HG03045 (cell line): ENCODE results near the gene LRBA.
"Not testable (repeated sequence)": the region's sequence is repeated elsewhere in the genome, so short reads cannot be mapped to it uniquely, and the experiment has no call there.

Source experiments
- ATAC-seq: cut with Tn5 transposase; IDR thresholded peaks from one replicate; pipeline ENCODE4 v1.9.1; 2021; ENCODE audit warnings: mild to moderate bottlenecking, moderate library complexity; ENCODE audit not compliant: unreplicated experiment

The LRBA gene

DNA sequence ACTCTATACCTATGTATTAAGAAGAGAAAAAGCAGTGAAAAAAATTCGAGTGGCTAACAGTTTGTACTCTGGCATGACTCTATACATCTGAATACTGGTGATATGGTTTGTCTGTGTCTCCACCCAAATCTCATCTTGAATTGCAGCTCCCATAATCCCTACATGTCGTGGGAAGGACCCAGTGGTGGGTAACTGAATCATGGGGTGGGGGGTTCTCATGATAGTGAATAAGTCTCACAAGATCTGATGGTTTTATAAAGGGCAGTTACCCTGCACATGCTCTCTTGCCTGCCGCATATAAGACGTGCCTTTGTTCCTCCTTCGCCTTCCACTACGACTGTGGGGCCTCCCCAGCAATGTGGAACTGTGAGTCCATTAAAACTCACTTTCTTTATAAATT lies 70.4 kb downstream of the LRBA start:
- no peak for ATAC-seq

DNA sequence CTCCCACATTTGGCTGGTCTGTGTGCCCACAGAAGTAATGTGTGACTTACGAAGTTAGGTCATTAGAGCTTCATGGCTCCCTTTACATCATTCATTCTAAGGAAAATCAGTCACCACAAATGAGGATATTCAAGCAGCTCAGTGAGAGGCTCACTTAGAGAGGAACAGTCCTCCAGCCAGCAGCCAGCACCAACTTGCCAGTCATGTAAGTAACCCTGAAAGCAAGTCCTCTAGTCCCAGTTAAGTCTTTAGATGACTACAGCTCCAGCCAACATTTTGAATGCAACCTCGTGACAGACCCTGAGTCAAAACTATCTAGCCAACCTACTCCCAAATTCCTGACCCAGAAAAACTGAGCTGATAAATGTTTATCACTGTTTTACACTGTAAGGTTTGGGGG lies 71.3 kb downstream of the LRBA start:
- ATAC-seq = no peak

DNA sequence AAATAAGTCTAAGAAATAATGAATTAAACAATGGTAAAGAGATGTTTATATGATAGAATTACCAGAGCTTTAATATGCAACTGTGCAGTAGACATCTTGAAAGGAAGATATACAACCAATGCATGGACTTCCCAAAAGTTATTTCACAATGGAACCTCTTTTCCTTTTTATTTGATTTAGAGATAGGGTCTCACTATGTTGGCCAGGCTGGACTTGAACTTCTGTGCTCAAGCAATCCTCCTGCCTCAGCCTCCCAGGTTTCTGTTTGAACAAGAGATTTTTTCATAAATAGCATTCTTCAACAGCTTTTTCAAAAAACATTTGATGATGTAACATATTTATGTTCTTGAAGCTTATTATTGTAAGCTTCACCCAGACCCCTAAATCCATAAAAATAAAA lies 72.0 kb downstream of the LRBA start:
- ATAC-seq = no peak

DNA sequence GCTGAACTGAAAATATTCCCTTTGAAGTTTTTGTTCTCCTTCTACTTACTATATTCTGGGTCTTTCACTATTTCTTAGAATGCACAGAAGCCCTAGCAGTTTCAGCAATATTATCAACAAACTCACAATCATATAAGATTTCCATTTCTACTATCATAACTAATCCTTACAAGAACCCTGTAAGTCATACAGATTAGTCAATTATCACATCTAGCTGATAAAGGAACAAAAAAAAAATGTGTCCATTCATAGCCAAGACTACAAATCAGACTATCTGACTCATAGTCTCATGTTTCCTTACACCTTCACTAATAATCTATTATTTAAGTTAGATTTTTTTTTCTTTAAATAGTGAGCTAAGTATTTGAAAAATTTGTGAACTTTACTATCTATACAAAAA lies 72.5 kb downstream of the LRBA start:
- no peak for ATAC-seq

DNA sequence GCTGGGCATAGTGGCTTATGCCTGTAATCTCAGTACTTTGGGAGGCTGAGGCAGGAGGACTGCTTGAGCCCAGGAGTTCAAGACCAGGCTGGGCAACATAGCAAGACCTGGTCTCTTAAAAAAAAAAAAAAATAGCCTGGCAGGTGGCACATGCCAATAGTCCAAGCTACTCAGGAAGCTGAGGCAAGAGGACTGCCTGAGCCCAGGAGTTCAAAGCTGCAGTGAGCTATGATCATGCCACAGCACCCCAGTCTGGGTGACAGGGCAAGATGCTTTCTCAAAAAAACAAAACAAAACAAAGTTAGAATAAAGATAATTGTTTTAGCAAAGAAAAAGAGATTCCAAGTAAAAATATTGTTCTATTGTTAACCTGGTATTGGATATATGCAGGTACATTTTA lies 75.0 kb downstream of the LRBA start:
- ATAC-seq = no peak

DNA sequence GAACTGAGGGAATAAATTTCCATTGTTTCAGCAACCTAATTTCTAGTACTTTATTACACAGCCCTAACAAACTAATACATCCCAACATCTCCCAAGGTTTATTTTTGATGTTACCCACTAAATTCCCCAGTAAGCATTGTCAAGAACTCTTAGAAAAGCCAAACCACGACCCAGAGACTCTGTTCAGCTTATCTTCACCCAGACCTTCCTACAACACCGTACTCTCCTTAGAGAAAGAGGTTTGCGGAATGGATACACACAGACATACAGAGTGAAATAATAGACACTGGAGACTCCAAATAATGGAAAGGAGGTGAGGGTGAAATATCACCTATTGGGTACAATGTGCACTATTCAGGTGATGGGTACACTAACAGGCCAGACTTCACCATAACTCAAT lies 75.6 kb downstream of the LRBA start:
- no peak for ATAC-seq

DNA sequence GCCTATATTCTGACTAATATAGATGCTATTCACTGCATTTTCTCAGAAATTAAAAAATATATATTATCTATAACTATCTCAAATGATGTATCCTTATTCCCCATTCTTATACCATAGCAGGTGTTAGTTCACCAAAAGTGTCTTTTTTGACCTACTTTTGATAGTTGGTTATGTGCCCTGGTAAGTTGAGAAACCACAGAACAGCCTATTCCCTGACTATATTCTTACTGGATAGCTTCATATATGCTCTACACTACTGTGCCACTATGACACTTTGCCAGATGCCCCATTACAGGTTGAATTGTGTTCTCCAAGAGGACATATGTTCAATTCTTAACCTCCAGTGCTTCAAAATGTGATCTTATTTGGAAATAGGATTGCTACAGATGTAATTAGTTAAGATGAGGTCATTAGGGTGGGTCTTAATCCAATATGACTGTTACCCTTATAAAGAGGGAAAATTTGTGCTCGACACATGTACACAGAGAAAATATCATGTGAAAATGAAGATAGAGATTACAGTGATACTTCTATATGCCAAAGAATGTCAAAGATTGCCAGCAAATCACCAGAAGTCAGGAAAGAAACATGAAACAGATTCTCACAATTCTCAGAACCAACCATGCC lies 76.1 kb downstream of the LRBA start:
- no peak for ATAC-seq

DNA sequence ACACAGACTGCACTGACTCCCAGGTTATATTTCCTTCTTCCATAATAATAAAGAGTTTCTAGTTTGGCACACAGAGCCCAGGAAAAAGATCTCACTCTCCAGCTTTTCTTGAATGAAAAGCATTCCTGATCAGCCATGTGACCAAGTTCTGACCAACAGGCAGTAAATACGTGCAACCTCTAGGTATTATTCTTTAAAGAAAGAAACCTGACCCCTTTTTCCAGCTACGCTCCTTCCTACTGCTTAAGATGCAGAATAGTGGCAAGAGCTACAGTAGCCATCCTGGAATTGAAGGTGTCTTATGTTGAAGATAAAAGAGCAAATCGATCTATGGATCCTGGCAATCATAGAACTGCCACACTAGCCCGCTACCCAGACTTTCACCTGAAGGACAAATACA lies 76.7 kb downstream of the LRBA start:
- no peak for ATAC-seq

DNA sequence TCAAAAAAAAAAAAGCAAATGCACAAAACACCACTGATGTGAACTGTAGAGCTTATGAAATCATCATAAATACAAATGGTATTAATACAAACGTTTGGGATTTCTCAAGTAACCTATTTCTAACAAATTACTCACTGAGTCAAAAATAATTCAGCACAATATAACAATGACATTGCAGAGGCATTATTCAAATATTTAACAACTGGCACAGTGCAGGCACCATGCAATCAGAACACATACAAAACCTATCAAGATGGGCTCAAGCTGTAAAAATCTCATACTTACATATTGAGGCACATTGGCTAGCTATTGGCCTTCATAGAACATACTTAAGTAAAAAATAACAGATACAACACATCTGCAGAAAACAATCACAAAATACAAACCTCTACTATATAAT lies 81.1 kb downstream of the LRBA start:
- ATAC-seq = no peak

DNA sequence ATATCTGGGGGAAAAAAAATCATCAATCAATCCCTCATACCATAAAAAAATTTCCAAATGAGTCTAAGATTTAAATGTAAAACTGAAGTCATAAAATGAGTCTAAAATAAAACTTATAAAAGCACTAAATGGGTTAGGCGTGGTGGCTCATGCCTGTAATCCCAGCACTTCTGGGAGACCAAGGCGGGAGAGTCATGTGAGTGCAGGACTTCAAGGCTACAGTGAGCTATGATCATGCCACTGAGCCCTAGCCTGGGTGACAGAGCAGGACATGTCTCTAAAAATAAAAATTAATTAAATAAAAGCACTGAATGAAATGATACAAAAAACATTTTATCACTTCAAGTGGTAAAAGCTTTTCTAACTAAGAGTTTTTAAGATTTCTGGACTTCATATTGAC lies 83.3 kb downstream of the LRBA start:
- no peak for ATAC-seq

DNA sequence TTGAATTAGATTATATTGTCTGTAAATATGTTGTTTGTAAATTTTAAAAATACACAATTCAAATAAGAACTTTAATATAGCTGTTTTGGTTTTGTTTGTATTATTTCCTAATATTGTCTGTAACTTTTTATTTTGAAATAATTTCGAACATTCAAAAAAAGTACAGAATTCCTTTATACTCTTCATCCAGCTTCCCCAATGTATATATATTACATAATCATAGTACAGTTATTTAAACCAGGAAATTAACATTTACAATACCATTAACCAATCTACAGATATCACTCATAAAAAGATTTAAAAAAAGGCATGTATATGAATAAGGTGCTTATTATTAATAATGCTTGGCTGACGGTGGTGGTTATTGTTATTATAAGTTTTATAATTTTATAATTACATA lies 84.1 kb downstream of the LRBA start:
- no peak for ATAC-seq

DNA sequence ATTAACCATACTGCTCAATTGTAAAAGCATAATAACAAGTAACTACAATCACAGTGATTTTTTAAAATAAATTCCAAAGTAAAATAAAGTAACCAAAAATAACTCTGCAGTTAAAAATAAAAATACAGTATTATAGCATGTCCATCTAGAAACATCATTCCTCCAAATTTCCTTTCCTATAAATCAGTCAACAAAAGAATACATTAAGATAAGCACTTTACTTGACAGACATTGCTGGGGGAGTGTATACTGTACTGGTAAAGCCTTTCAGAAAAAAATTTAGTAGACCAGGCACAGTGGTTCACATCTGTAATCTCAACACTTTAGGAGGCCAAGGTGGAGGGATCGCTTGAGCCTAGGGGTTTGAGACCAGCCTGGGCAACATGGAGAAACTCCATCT lies 91.1 kb downstream of the LRBA start:
- no peak for ATAC-seq

DNA sequence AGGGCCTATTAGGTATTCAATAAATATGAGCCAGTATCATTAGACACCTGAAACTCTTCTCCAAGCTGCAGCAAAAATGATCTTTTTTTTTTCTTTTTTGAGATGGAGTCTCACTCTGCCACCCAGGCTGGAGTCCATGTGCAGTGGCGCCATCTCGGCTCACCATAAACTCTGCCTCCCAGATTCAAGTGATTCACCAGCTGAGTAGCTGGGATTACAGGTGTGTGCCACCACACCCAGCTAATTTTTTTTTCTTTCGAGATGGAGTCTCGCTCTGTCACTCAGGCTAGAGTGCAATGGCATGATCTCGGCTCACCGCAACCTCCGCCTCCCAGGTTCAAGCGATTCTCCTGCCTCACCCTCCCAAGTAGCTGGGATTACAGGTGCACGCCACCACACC lies 93.6 kb downstream of the LRBA start:
- not testable (repeated sequence) for ATAC-seq

DNA sequence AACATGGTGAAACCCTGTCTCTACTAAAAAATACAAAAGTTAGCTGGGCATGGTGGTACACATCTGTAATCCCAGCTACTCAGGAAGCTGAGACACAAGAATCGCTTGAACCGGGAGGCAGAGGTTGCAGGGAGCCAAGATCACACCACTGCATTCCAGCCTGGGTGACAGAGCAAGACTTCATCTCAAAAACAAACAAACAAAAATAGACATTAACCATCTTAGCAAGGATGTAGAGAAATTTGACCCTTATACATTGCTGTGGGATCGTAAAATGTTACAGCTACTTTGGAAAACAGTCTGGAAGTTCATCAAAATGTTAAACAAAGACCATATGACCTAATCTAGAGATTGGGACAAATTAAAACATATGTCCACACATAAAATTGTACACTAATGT lies 96.5 kb downstream of the LRBA start:
- ATAC-seq = not testable (repeated sequence)

DNA sequence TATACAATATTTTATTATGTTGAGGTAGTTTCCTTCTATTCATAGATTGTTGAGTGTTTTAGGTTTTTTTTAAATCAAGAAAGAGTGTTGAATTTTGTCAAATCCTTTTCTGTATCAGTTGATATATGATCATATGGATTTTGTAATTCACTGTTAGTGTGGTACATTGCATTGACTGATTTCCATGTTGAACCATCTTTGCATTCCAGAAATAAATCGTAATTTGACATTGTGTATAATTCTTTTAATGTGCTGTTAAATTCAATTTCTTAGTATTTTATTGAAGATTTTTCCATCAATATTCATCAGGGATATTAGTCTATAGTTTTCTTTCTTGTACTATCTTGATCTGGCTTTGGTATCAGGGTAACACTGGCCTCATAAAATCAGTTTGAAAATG lies 103.8 kb downstream of the LRBA start:
- no peak for ATAC-seq

DNA sequence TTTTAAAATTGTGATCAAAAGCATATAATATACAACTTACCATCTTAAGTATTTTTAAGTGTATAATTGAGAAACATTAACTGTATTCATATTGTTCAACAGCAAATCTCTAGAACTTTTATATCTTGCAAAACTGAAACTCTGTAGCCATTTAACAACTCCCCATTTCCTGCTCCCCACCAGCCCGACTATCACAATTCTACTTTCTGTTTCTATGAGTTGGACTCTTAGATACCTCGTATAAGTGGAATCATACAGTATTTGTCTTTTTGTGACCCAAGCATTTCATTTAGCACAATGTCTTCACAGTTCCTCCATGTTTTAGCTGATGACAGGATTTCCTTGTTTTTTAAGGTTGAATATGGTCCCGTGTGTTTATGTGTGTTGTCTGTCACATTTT lies 106.0 kb downstream of the LRBA start:
- ATAC-seq = no peak

DNA sequence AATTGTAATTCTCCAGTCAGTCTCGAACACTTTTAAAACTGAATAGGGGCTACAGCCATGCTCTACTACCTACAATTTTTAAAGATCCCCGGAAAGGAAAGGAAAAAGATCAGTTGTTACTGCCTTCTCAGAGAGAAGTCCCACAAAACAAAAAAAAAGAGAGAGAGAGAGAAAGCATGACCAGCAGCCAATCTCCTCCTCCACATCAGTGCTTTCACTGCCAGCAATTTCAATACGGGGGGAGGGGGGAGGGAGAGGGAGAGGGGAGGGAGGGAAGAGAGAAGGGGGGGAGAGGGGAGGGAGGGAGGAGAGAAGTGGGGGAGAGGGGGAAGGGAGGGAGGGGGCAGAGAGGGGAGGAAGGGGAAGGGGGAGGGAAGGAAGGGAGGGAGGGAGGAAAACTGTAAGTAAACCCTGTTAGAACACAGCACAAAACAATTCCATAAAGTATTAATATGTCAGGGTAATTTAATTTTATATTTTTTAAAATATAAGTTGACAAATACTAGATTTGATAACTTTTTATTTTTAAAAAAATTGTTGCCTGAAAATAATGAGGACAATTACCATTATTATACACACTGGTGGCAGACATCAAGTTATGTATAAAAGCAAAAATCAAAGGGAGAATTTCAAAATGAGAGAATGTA lies 108.0 kb downstream of the LRBA start:
- ATAC-seq = no peak

DNA sequence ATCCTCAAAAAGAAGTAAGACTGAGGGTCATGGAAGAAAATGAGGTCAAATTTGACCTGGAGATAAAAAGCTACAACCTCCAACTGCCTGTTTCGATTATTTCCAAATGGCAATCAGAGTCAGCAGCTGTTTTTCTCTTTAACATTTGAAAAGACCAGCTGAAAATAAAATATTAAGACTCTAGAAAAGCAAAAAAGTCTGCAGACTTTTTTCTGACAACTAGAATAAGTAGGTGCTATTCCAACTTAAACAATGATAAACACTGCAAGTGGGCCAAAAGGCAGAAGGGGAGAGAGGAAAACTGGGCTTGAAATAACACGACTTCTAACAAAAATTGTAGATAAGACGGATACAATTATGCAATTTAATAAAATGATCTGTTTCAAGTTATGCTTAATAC lies 110.4 kb downstream of the LRBA start:
- no peak for ATAC-seq

DNA sequence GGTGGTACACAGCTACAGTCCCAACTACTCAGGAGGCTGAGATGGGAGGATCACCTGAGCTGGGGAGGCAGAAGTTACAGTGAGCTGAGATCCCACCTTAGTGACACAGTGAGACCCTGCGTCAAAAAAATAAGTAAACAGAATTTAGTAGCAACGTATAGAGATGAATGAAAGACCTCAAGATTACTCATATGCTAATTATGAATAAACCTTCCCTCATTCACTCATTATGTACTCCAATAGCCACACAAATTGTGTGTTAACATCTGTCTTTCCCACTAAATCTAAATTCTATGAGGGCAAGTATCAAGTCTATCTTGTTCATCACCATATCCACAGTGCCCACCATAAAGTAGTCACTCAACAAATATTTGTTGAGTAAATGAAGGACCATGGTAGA lies 111.5 kb downstream of the LRBA start:
- no peak for ATAC-seq

DNA sequence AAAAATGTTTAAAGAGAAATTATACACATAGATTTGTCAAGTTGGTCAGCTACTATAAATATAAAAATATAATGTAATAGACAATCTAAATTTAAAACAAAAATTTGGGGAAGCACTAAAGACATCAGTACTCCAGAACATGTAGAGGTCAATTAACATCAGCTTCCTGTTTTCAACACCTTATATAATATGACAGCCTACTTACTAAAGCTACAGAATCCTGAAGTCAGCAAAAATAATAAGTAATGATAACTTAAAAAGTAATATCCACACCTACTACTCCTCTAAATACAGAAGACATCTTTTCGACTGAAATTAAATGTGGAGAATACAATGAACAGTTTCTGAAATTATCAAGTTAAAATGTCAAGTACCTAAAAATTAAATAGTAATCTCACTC lies 118.6 kb downstream of the LRBA start:
- no peak for ATAC-seq

DNA sequence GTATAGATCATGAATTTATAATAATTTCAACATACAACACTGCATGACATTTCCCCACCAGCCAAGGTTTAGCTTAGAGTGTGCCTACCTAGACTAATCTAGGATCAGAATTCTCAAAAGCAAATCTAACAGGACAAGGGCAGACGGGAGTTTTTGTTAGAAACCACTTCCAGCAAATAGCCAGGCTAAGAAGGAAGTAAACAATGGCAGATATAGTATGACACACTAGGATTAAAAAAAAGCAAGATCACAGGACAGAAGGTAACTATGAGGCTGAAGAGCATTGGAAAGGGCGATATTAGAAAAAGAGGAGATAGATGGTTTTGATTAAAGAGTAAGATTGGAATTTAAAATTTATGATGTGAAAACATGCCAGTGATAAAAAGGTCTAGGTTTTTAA lies 124.8 kb downstream of the LRBA start:
- ATAC-seq = no peak

DNA sequence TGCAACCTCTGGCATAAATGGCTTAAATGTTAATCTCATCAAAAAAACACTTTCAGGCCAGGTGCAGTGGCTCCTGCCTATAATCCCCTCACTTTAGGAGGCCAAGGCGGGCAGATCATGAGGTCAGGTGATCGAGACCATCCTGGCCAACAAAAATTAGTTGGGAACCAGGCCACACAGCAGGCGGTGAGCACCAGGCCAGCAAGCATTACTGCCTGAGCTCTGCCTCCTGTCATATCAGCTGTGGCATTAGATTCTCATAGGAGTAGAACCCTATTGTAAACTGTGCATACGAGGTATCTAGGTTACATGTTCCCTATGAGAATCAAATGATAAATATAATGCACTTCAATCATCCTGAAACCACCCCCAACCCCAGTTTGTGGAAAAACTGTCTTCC lies 125.8 kb downstream of the LRBA start:
- no peak for ATAC-seq

DNA sequence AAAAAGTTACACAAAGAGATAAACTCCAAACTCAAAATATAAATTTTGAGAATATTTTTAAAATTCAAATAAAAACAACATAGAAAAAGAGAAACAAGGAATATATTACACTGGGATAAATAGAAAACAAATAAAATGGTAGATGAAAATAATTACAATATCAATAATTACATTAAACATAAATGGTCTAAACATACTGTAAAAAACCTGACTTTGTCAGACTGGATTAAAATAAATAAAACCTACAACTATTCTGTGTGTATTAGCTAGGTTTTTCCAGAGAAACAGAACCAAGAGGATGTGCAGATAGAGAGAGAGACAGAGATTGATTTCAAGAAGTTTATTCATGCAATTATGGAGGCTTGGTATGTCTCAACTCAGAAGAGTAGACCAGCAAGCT lies 126.5 kb downstream of the LRBA start:
- no peak for ATAC-seq
